Anterior cingulate cortex (tissue), 58 donors: ENCODE data around the gene NFU1.
"Not testable (repeated sequence)": the region's sequence is repeated elsewhere in the genome, so short reads cannot be mapped to it uniquely, and the experiment has no call there.

Experiments used
- DNase-seq, 58 donors: peaks; one replicate each; lab custom pipeline; 2025; lab: John Stamatoyannopoulos, UW

Gene NFU1

GRCh38 chr2:69354976-69355375 lies 82.3 kb downstream of the NFU1 start:
- not testable (repeated sequence) for DNase-seq

- DNase-seq, result no peak
Measured at GRCh38 chr2:69353360-69353759, 83.9 kb downstream of the NFU1 start.

GRCh38 chr2:69348781-69349180 lies 88.5 kb downstream of the NFU1 start:
- DNase-seq, result no peak
